Activated naive CD4-positive, alpha-beta T cell treated with anti-CD3 and anti-CD28 coated beads, Interleukin-2, amount 10 ng/mL, durations not matched to agents 7 days and 5 days (primary cell): Measurements from ENCODE around the gene TMEM223.
A peak's percentile ranks its signal among the peaks of the same experiment; 100 is the strongest.
"Not testable (repeated sequence)": the region's sequence is repeated elsewhere in the genome, so short reads cannot be mapped to it uniquely, and the experiment has no call there.

Experiments
- CTCF ChIA-PET: fragments of 350-600 bp; sonication (Branson Sonifier 250); formaldehyde crosslinking; loops from one replicate; lab custom pipeline; 2021; ENCODE audit warnings: antibody characterized with exemption; lab: Charles Lee
- DNase-seq: peaks from one replicate; pipeline ENCODE4 v3.0.0-alpha.2; 2020
- H3K27ac Mint-ChIP-seq: one replicate; pipeline ENCODE4 v1.8.0; 2021; ENCODE audit warnings: mild to moderate bottlenecking, moderate library complexity, mixed read lengths
- H3K27me3 Mint-ChIP-seq: one replicate; pipeline ENCODE4 v1.8.0; 2021; ENCODE audit warnings: mild to moderate bottlenecking, mixed read lengths
- H3K36me3 Mint-ChIP-seq: one replicate; pipeline ENCODE4 v1.8.0; 2021; ENCODE audit warnings: mixed read lengths
- H3K4me1 Mint-ChIP-seq: one replicate; pipeline ENCODE4 v1.8.0; 2021; ENCODE audit warnings: mixed read lengths
- H3K4me3 Mint-ChIP-seq: one replicate; pipeline ENCODE4 v1.8.0; 2021; ENCODE audit warnings: mild to moderate bottlenecking, moderate library complexity, mixed read lengths
- H3K9me3 Mint-ChIP-seq: one replicate; pipeline ENCODE4 v1.8.0; 2021; ENCODE audit warnings: mixed read lengths

The TMEM223 gene

DNA sequence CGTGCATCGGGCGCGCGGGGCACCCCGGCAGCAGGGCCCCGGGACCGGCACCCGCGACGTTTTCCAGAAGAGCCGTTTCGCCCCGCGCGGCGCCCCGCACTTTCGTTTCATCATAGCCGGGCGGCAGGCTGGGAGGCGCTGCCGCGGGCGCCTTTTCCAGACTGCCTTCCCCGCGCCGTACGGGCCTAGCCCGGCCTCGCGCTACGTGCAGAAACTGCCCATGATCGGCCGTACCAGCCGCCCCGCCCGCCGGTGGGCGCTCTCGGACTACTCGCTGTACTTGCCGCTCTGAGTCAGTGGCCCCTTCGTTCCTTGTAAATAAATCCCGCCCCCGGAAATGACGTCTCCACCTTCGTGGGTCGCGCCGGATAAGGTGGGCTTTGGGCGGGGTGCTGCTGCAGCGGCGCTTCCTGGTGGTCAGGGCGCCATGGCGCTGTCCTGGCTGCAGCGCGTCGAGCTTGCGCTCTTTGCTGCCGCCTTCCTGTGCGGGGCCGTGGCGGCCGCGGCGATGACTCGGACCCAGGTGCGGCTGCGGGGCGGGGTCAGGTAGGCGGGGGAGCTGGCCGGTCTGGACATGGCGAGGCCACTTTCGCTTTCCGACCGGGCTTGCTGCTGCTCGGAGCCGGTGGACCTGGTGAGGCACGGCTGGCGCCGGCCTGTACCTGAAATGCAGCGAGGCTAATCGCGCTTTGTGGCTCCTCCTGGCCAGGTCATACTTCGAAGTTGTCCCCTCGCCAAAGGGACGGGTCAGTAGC lies 4.6 kb downstream of the TMEM223 start, which contains the start of gene TMEM179B:
Gene TMEM179B (plus strand): TSS at position 398 of the 755 bp plus-strand sequence. CDS start 30 bp downstream, at position 428.
- DNase-seq, result peak; percentile 99
- H3K4me3 Mint-ChIP-seq, result peak within 1 kb of the TSS; percentile 96
- H3K27ac Mint-ChIP-seq, result peak within 1 kb of the TSS; percentile 98
- CTCF ChIA-PET, result interaction anchor here (0.7 to 4.2 kb wide), 29 partner anchors 10 to 129 kb away, joined by 3 to 65 read pairs (median 4); partner anchors contain the start of genes NXF1, POLR2G, SLC3A2 and STX5
- peaks cover 49% of the 10 kb centered on the region for H3K36me3 Mint-ChIP-seq
- H3K4me1 Mint-ChIP-seq, result peaks cover 50% of the 10 kb centered on the region
- no peaks in the 10 kb centered on the region for H3K9me3 Mint-ChIP-seq
- H3K27me3 Mint-ChIP-seq, result no peaks in the 10 kb centered on the region

GRCh38 chr11:62786318-62787004 lies 5.3 kb downstream of the TMEM223 start:
- CTCF ChIA-PET, result interaction anchor here (0.8 to 4.2 kb wide), 35 partner anchors 8 to 192 kb away, joined by 3 to 65 read pairs (median 4); partner anchors contain the start of genes NXF1, POLR2G, SLC3A2 and STX5
- peaks cover 46% of the 10 kb centered on the region for H3K4me1 Mint-ChIP-seq
- peak overlapping the region; percentile 77 for H3K4me3 Mint-ChIP-seq
- no peaks in the 10 kb centered on the region for H3K9me3 Mint-ChIP-seq
- DNase-seq, result peak; percentile 90
- peak overlapping the region; percentile 85 for H3K27ac Mint-ChIP-seq
- H3K27me3 Mint-ChIP-seq, result no peaks in the 10 kb centered on the region
- H3K36me3 Mint-ChIP-seq, result peaks cover 44% of the 10 kb centered on the region

DNA sequence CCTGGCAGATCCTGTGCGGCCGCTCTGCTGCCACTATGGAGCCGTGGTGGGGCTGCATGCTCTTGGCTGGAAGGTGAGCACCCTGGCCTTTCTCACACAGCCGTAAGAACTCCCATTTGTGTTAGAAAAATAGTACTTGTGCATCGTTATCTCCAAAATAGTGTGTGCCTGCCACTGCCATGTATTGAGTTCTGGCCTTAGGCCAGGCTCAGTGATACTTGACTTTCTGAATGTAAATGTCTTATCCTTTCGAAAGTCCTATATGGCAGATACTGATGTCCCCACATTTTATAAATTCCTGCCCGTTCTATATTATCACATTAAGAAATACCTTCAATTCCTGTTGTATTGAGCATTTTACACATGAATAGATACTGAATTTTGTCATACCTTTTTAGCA lies 9.1 kb downstream of the TMEM223 start:
- H3K9me3 Mint-ChIP-seq, result no peaks in the 10 kb centered on the region
- H3K4me1 Mint-ChIP-seq, result peaks cover 11% of the 10 kb centered on the region
- H3K27ac Mint-ChIP-seq, result no peak overlapping the region
- peaks cover 28% of the 10 kb centered on the region for H3K36me3 Mint-ChIP-seq
- DNase-seq, result no peak
- no peaks in the 10 kb centered on the region for H3K27me3 Mint-ChIP-seq
- no peak overlapping the region for H3K4me3 Mint-ChIP-seq
- CTCF ChIA-PET, result no interaction called here

GRCh38 chr11:62778441-62778840 lies 13.4 kb downstream of the TMEM223 start:
- no peak for DNase-seq
- Mint-ChIP-seq H3K36me3 (peaks cover 31% of the 10 kb centered on the region), H3K4me1 (peaks cover 13% of the 10 kb centered on the region), H3K27ac (no peak overlapping the region), H3K9me3 (no peaks in the 10 kb centered on the region), H3K27me3 (no peaks in the 10 kb centered on the region), H3K4me3 (no peak overlapping the region)
- CTCF ChIA-PET, result interaction anchor here (1.0 to 10.4 kb wide), 2 partner anchors 8 to 67 kb away, joined by 3 to 65 read pairs; partner anchors contain the start of gene TMEM179B

DNA sequence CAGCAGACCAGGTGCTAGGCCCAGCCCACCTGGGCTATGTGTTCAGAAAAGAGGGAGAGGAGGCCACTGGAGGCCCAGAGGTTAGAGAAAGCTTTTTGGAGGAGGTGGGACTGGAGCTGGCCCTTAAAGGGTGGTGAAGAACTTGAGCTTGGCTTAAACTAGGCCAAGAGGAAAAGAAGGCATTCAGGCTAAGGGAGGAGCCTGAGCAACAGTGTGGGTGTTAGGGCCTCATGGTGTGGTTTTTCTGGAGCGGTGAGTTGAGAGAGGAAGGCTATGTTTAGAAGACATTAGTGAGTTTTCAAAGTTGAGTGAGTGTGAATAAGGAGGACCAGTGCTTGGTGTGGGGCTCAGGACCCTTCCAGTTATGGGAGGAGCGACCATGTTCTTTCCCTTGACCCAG lies 14.4 kb downstream of the TMEM223 start:
- H3K27ac Mint-ChIP-seq, result no peak overlapping the region
- DNase-seq, result no peak
- H3K4me3 Mint-ChIP-seq, result no peak overlapping the region
- CTCF ChIA-PET, result interaction anchor here (10.4 kb wide), 1 partner anchor 9 kb away, joined by 65 read pairs; the partner anchor contains the start of gene TMEM179B
- H3K36me3 Mint-ChIP-seq, result peaks cover 24% of the 10 kb centered on the region
- no peaks in the 10 kb centered on the region for H3K9me3 Mint-ChIP-seq
- H3K4me1 Mint-ChIP-seq, result peaks cover 14% of the 10 kb centered on the region
- no peaks in the 10 kb centered on the region for H3K27me3 Mint-ChIP-seq

DNA sequence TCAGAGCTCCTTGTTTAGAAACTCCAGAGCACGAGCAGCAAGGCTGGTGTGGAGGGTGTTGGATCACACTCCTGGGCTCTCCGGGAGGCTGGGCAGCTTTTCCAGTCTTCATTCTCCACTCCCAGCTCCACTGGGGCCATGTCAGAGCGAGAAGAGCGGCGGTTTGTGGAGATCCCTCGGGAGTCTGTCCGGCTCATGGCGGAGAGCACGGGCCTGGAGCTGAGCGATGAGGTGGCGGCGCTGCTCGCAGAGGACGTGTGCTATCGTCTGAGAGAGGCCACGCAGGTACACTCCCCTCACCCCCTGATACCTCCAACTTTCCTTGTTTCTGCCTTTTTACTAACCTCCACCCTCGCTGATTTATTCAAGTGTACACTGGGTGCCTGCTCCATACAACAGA lies 16.2 kb downstream of the TMEM223 start:
- peaks cover 27% of the 10 kb centered on the region for H3K4me1 Mint-ChIP-seq
- H3K4me3 Mint-ChIP-seq, result no peak overlapping the region
- no peaks in the 10 kb centered on the region for H3K27me3 Mint-ChIP-seq
- CTCF ChIA-PET, result interaction anchor here (1.6 to 10.4 kb wide), 2 partner anchors 11 to 48 kb away, joined by 4 to 65 read pairs; partner anchors contain the start of genes HNRNPUL2 and TMEM179B
- no peaks in the 10 kb centered on the region for H3K9me3 Mint-ChIP-seq
- H3K36me3 Mint-ChIP-seq, result peaks cover 24% of the 10 kb centered on the region
- no peak overlapping the region for H3K27ac Mint-ChIP-seq
- no peak for DNase-seq

GRCh38 chr11:62774407-62774806 lies 17.4 kb downstream of the TMEM223 start:
- Mint-ChIP-seq H3K9me3 (no peaks in the 10 kb centered on the region), H3K27me3 (no peaks in the 10 kb centered on the region), H3K4me3 (no peak overlapping the region), H3K27ac (no peak overlapping the region), H3K36me3 (peaks cover 25% of the 10 kb centered on the region), H3K4me1 (peaks cover 39% of the 10 kb centered on the region)
- CTCF ChIA-PET, result interaction anchor here (10.4 kb wide), 1 partner anchor 12 kb away, joined by 65 read pairs; the partner anchor contains the start of gene TMEM179B
- DNase-seq, result no peak

DNA sequence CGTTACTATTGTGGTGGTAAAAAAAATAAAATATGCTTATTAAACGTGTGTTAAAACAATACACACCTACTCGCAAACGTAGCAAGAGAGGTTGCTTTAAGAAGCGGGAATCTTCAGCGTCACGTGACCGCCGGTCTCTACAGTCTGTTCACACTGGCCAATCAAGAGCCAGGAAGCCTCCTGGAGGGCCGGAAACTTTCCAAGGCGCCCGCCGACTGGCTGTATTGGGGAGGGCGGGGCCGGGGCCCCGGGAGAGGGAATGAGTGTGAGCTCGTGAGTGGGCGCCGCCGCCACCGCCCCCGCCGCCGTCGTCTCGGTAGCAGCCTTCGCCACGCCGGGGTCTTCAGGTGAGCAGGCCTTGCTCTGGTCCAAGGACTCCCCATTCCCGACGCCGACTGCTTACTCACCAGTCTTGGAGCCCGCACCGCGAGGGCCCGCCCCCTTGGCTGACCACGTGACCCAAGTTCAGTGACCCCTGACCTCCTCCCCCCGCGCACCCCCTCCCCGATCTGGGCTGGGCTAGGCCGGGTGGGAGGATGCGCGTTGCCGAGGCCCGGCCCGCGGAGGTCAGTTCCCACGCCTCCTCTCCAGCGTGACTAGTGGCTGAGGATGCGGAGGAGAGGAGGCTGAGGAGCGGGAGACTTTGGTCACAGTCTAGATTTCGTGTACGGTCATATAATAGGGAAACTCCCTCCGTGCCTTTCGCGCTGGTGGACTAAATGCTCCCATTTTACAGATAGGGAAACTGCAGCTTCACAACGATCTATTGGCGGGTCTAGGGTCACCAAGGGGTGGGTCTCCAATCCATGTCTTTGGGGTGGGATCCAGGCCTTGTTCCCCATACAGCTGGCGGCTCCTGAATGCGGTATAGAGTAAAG lies 20.4 kb downstream of the TMEM223 start, which contains the start of gene TAF6L:
Gene TAF6L (plus strand): TSS at position 253 of the 878 bp plus-strand sequence. CDS start 4,388 bp downstream, outside the sequence.
- CTCF ChIA-PET, result interaction anchor here (0.6 to 10.4 kb wide), 5 partner anchors 9 to 107 kb away, joined by 3 to 65 read pairs (median 10); partner anchors contain the start of genes C11orf98, CSKMT, POLR2G and TMEM179B
- peak within 1 kb of the TSS; percentile 90 for H3K4me3 Mint-ChIP-seq
- H3K27ac Mint-ChIP-seq, result peak within 1 kb of the TSS; percentile 94
- H3K4me1 Mint-ChIP-seq, result peaks cover 36% of the 10 kb centered on the region
- H3K27me3 Mint-ChIP-seq, result no peaks in the 10 kb centered on the region
- peaks cover 19% of the 10 kb centered on the region for H3K36me3 Mint-ChIP-seq
- DNase-seq, result peak; percentile 97
- H3K9me3 Mint-ChIP-seq, result no peaks in the 10 kb centered on the region

DNA sequence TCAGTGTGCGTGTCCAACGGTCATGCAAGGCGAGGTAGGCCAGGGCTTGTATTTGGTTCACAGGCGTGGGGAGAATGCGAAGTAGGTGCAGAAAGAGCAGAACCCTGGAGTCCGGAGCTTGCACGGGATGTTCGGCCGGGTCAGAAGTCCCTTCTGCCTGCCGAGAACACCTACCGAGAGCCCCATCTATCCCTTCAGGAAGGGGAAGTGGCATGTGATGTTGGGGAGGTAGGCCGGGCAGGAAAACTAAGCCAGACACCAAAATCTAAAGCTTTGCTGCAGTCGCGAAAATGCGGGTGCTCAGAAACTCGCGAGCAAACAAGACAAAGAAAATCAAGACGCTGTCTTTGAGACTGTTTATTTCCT lies 21.0 kb downstream of the TMEM223 start:
- CTCF ChIA-PET, result interaction anchor here (0.6 to 10.4 kb wide), 5 partner anchors 9 to 106 kb away, joined by 3 to 65 read pairs (median 10); partner anchors contain the start of genes C11orf98, CSKMT, POLR2G and TMEM179B
- DNase-seq, result peak; percentile 47
- Mint-ChIP-seq H3K4me1 (peaks cover 36% of the 10 kb centered on the region), H3K36me3 (peaks cover 18% of the 10 kb centered on the region), H3K9me3 (no peaks in the 10 kb centered on the region), H3K4me3 (peak overlapping the region; percentile 90), H3K27me3 (no peaks in the 10 kb centered on the region), H3K27ac (peak overlapping the region; percentile 94)

DNA sequence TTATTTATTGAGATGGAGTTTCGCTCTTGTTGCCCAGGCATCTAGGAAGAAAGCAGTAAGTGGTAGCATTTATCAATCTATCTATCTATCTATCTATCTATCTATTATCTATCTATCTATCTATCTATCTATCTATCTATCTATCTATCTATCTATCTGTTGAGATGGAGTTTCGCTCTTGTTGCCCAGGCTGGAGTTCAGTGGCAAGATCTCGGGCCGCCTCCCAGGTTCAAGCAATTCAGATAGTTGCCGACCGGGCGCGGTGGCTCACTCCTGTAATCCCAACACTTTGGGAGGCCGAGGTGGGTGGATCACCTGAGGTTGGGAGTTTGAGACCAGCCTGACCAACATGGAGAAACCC lies 31.0 kb downstream of the TMEM223 start:
- CTCF ChIA-PET, result interaction anchor here (0.7 to 2.2 kb wide), 3 partner anchors 15 to 32 kb away, joined by 3 to 9 read pairs (median 3); partner anchors contain the start of genes TMEM179B and TTC9C
- peak; percentile 33 for DNase-seq
- Mint-ChIP-seq H3K27ac (peak overlapping the region; percentile 94), H3K4me1 (peaks cover 23% of the 10 kb centered on the region), H3K4me3 (peak overlapping the region; percentile 96), H3K36me3 (peaks cover 16% of the 10 kb centered on the region)
- not testable (repeated sequence) for H3K27me3 Mint-ChIP-seq, H3K9me3 Mint-ChIP-seq

DNA sequence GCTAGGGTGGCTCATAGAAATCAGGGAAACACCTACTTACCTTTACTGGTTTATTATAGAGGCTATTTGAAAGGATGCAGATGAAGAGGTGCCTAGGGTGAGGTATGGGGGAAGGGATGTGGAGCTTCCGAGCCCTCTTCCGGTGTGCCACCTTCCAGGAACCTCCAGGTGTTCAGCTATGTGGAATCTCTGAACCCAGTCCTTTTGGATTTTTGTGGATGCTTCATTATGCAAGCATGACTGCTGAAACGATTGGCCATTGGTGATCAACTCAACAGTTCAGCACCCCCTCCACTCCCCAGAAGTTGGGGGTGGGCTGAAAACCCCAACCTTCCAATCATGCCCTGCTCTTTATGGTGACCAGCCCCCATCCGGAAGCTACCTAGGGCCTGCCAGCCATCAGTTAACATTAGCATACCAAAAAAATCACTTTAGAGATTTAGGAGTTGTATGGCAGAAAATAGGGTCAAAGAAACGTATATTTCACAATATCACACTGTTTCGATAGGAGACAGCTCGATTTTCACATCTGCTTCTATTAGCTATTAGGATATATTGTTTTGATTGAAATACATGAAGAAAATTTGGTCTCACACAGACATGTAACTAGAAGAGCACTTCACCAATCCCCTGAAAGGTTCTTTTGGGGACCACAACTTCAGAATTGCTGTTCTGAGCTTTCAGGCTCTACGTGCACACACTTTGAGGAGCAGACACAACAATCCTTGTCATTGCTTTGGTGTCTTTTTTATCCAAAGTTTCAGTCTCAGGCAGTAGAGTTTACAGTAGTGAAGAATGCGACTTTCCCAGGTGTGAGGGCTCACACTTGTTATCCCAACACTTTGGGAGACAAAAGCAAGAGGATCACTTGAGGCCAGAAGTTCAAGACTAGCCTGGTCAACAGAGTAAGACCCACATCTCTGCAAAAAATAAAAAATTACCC lies 33.7 kb downstream of the TMEM223 start:
- Mint-ChIP-seq H3K4me3 (no peak overlapping the region), H3K27me3 (peaks cover 8% of the 10 kb centered on the region), H3K36me3 (peaks cover 10% of the 10 kb centered on the region), H3K9me3 (no peaks in the 10 kb centered on the region), H3K4me1 (peaks cover 29% of the 10 kb centered on the region), H3K27ac (no peak overlapping the region)
- CTCF ChIA-PET, result interaction anchor here (2.5 kb wide), 1 partner anchor 11 kb away, joined by 19 read pairs; the partner anchor contains the start of gene TAF6L
- no peak for DNase-seq

DNA sequence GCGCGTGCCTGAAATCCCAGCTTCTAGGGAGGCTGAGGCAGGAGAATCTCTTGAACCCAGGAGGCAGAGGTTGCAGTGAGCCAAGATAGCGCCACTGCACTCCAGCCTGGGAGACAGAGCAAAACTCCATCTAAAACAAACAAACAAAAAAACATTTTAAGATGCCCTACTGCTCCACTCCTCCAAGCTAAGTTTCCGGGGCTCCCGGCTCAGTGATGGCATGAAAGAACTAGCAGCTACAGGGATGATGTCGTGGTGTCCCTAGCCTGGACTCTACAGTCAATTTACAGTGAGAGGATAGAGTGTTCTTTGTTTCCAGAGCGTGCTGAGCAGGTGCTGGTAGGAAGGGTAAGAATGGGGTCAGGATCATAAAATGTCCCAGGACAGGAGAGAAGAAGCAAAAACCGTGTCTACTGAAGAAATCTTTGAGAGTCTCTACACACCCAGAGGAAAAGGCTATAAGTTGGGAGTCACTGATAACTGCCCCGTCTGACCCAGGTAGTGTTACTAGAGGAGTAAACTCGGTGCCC lies 36.7 kb downstream of the TMEM223 start:
- DNase-seq, result no peak
- peak overlapping the region; percentile 71 for H3K27ac Mint-ChIP-seq

More for the DNA sequence above, 36.7 kb downstream of the TMEM223 start:
- Mint-ChIP-seq H3K36me3 (peaks cover 6% of the 10 kb centered on the region), H3K27me3 (peaks cover 8% of the 10 kb centered on the region), H3K9me3 (no peaks in the 10 kb centered on the region), H3K4me3 (peak overlapping the region; percentile 47), H3K4me1 (peaks cover 26% of the 10 kb centered on the region)
- CTCF ChIA-PET, result interaction anchor here (1.5 to 2.5 kb wide), 2 partner anchors 31 to 213 kb away, joined by 3 to 11 read pairs; no protein-coding TSS in a partner anchor
